Non-pigmented ciliary epithelial cell (primary cell): ENCODE results near the gene ATG4B.

ENCODE experiments used
- DNase-seq: peaks from one replicate; pipeline ENCODE4 v3.0.0-alpha.2; 2010; ENCODE audit warnings: low read depth

The ATG4B gene

GRCh38 chr2:241666627-241667400 is 29.3 kb downstream of the ATG4B start:
- no peak for DNase-seq

- no peak for DNase-seq
Measured at GRCh38 chr2:241668354-241668753, 30.9 kb downstream of the ATG4B start.

GRCh38 chr2:241668839-241669238 is 31.3 kb downstream of the ATG4B start:
- no peak for DNase-seq

- no peak for DNase-seq
Measured at GRCh38 chr2:241670333-241671110, 33.0 kb downstream of the ATG4B start.

- DNase-seq, result no peak
Measured at GRCh38 chr2:241671457-241672240, 34.2 kb downstream of the ATG4B start.

GRCh38 chr2:241672243-241673188 is 35.0 kb downstream of the ATG4B start:
- no peak for DNase-seq

GRCh38 chr2:241673189-241673663 is 35.7 kb downstream of the ATG4B start:
- no peak for DNase-seq

GRCh38 chr2:241673797-241674725 is 36.6 kb downstream of the ATG4B start:
- DNase-seq, result no peak

GRCh38 chr2:241675885-241676284 is 38.4 kb downstream of the ATG4B start:
- DNase-seq, result no peak

GRCh38 chr2:241676665-241677064 is 39.2 kb downstream of the ATG4B start:
- DNase-seq, result no peak

GRCh38 chr2:241677392-241677791 is 39.9 kb downstream of the ATG4B start:
- no peak for DNase-seq

- no peak for DNase-seq
Measured at GRCh38 chr2:241678307-241678706, 40.8 kb downstream of the ATG4B start.

GRCh38 chr2:241678784-241679540 is 41.5 kb downstream of the ATG4B start:
- DNase-seq, result no peak

GRCh38 chr2:241680044-241680443 is 42.6 kb downstream of the ATG4B start:
- DNase-seq, result no peak

- peak; percentile 97 for DNase-seq
Measured at GRCh38 chr2:241680827-241681599, 43.5 kb downstream of the ATG4B start.

- DNase-seq, result no peak
Measured at GRCh38 chr2:241686324-241686649, 48.8 kb downstream of the ATG4B start.

GRCh38 chr2:241686650-241687425 is 49.3 kb downstream of the ATG4B start, which contains the start of gene DTYMK:
Gene DTYMK (minus strand): TSS chr2:241686815. CDS start chr2:241686783, 32 bp downstream.
- DNase-seq, result no peak

GRCh38 chr2:241689306-241689705 is 51.8 kb downstream of the ATG4B start:
- DNase-seq, result no peak
